ENCODE data around the gene TLDC2.
A peak's percentile ranks its signal among the peaks of the same experiment; 100 is the strongest.
"Not testable (repeated sequence)": the region's sequence is repeated elsewhere in the genome, so short reads cannot be mapped to it uniquely, and the experiment has no call there.

Gene TLDC2

GRCh38 chr20:36871640-36872570 lies 4.0 kb upstream of the TLDC2 start:
- DNase-seq = no peak

GRCh38 chr20:36872852-36873251 lies 3.1 kb upstream of the TLDC2 start:
- no peak for DNase-seq

- DNase-seq = no peak
These were observed 2.3 kb upstream of the TLDC2 start for GRCh38 chr20:36873498-36874189.

GRCh38 chr20:36875093-36875492 lies 845 bp upstream of the TLDC2 start:
- not testable (repeated sequence) for DNase-seq

- no peak for DNase-seq
These were observed 515 bp downstream of the TLDC2 start for GRCh38 chr20:36876473-36876833.

GRCh38 chr20:36878941-36879340 lies 3.0 kb downstream of the TLDC2 start:
- no peak for DNase-seq

- no peak for DNase-seq
These were observed 4.9 kb downstream of the TLDC2 start for GRCh38 chr20:36880741-36881250.

GRCh38 chr20:36881331-36881730 lies 5.4 kb downstream of the TLDC2 start:
- no peak for DNase-seq

- no peak for DNase-seq
These were observed 6.0 kb downstream of the TLDC2 start for GRCh38 chr20:36881888-36882287.

GRCh38 chr20:36883977-36884535 lies 8.1 kb downstream of the TLDC2 start:
- no peak for DNase-seq

- DNase-seq = no peak
These were observed 9.4 kb downstream of the TLDC2 start for GRCh38 chr20:36885356-36885755.

GRCh38 chr20:36886859-36887751 lies 11.2 kb downstream of the TLDC2 start:
- peak; percentile 67 for DNase-seq

- no peak for DNase-seq
These were observed 11.8 kb downstream of the TLDC2 start for GRCh38 chr20:36887752-36888090.

- DNase-seq = no peak
These were observed 13.1 kb downstream of the TLDC2 start for GRCh38 chr20:36888880-36889516.

GRCh38 chr20:36890586-36890985 lies 14.6 kb downstream of the TLDC2 start:
- DNase-seq = no peak

GRCh38 chr20:36891211-36891610 lies 15.3 kb downstream of the TLDC2 start:
- DNase-seq = no peak

- DNase-seq = no peak
These were observed 17.9 kb downstream of the TLDC2 start for GRCh38 chr20:36893801-36894200.

GRCh38 chr20:36895036-36895435 lies 19.1 kb downstream of the TLDC2 start:
- DNase-seq = no peak

GRCh38 chr20:36904690-36905089 lies 28.8 kb downstream of the TLDC2 start:
- no peak for DNase-seq

GRCh38 chr20:36905566-36905965 lies 29.6 kb downstream of the TLDC2 start:
- not testable (repeated sequence) for DNase-seq

GRCh38 chr20:36906086-36906485 lies 30.1 kb downstream of the TLDC2 start:
- DNase-seq = not testable (repeated sequence)

GRCh38 chr20:36908603-36909002 lies 32.7 kb downstream of the TLDC2 start:
- DNase-seq = no peak

Measured in GOT3 (cell line).